A549 treated with dexamethasone at 1 μM for 4 hours (cell line): ENCODE results near the gene GAB4. TPM values are rescaled to one million over a fixed set of nuclear protein-coding genes. Genes with fewer than 3 reads are reported as not detected.

ENCODE experiments used
- total RNA-seq: library from RNA; stranded (reverse); fragments of 200-300 nt; extraction: Qiagen RNA extraction; gene quantifications from 5 replicates; pipeline ENCODE4 v1.2.3, GENCODE V29; 2022

The GAB4 gene, protein sequence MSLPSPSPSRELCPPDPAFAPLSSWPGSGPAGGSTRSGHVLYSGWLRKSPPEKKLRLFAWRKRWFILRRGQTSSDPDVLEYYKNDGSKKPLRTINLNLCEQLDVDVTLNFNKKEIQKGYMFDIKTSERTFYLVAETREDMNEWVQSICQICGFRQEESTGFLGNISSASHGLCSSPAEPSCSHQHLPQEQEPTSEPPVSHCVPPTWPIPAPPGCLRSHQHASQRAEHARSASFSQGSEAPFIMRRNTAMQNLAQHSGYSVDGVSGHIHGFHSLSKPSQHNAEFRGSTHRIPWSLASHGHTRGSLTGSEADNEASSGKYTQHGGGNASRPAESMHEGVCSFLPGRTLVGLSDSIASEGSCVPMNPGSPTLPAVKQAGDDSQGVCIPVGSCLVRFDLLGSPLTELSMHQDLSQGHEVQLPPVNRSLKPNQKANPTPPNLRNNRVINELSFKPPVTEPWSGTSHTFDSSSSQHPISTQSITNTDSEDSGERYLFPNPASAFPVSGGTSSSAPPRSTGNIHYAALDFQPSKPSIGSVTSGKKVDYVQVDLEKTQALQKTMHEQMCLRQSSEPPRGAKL
- not detected in 5 replicates for total RNA-seq

DNA sequence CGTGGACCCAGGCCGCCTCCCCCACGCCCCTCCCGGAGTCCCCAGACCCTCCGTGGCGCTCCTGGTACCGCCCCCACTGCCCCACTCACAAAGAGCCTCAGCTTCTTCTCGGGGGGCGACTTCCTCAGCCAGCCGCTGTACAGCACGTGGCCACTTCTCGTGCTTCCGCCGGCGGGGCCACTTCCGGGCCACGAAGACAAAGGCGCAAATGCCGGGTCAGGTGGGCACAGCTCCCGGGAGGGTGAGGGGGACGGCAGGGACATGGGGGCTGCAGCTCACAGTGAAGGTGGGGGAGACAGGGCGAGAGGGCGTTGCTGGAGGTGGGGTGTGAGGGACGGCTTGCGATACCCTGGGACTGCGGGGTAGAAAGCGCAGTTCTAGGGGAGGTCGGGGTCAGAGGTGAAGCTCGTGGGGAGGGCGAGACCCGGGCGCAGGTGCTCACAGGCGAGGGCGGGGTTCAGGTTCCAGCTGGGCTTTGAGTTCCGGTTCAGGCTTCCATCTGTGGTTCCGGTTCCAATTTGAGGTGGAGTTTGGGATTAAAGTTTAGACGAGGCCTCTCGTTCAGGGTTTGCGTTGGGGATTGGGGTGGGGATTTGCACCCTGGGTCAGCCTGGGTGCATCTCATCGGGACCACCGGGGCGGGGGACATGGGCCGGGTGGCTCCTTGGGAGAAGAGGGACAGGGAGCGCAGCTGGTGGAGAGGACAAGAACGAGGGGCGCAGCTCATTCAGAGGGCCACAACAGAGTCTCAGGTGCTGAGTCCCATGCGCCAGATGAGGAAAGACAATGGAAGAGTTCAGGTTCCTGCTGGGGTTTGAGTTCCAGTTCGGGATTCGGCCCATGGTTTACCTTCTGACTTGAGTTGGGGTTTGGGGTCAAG is at the start of gene GAB4:
Gene GAB4 (minus strand): TSS at position 371 of the 880 bp plus-strand sequence. CDS start 108 bp downstream, at position 263.

Other genes starting within 250 kb of the GAB4 start
- gene XKR3, start 182.8 kb downstream of the GAB4 start, total RNA-seq = not detected in 5 replicates
- gene IL17RA, start 76.8 kb upstream of the GAB4 start, total RNA-seq = 5.3 to 8.0 TPM (median 6.4 TPM) in 5 replicates
- 0.11 to 0.16 TPM (median 0.15 TPM) in 5 replicates for gene TMEM121B, start 113.1 kb upstream of the GAB4 start, total RNA-seq
- 37.5 to 43.3 TPM (median 42.1 TPM) in 5 replicates for gene HDHD5, start 151.1 kb upstream of the GAB4 start, total RNA-seq
- 0.05 to 0.17 TPM (median 0.06 TPM) in 3 of 5 replicates, not detected in the others for gene ADA2, start 211.2 kb upstream of the GAB4 start, total RNA-seq